PC-3 (cell line): ENCODE data around the gene ANKRD29. TPM values are rescaled to one million over a fixed set of nuclear protein-coding genes. Genes with fewer than 3 reads are reported as not detected.

Source experiments
- ATAC-seq: fragments of 200-7000 bp; cut with Tn5 transposase; 2 replicates; pipeline ENCODE4 v1.9.1; 2020; ENCODE audit warnings: mild to moderate bottlenecking, moderate library complexity
- BruUV-seq: library from RNA; stranded (reverse); fragments of 400-500 nt; replicated peaks from 2 replicates; lab custom pipeline; 2021; lab: Mats Ljungman, UMichigan
- CTCF ChIA-PET: fragments of 300-600 bp; sonication (Branson Sonifier 250); formaldehyde crosslinking; loops from one replicate; lab custom pipeline; 2022; ENCODE audit warnings: antibody characterized with exemption; lab: Charles Lee
- POLR2A ChIA-PET: fragments of 300-600 bp; sonication (Branson Sonifier 250); formaldehyde crosslinking; loops from one replicate; lab custom pipeline; 2022; ENCODE audit warnings: antibody characterized with exemption; ENCODE audit not compliant: unreplicated experiment; lab: Charles Lee
- DNase-seq: peaks from one replicate; pipeline ENCODE4 v3.0.0-alpha.2; 2015
- H2AFZ ChIP-seq: fragments of 300-600 bp; sonication (generic); 2 replicates; pipeline ENCODE4 v1.6.0; 2016; ENCODE audit warnings: antibody characterized with exemption, low read length
- H3F3A ChIP-seq: fragments of 300-600 bp; sonication (generic); one replicate; pipeline ENCODE4 v1.6.0; 2017; ENCODE audit warnings: antibody characterized with exemption, low read length, control low read depth, mild to moderate bottlenecking; ENCODE audit not compliant: unreplicated experiment
- H3K27ac ChIP-seq: fragments of 300-600 bp; sonication (generic); 2 replicates; pipeline ENCODE4 v1.5.1; 2016; ENCODE audit warnings: mild to moderate bottlenecking, low read length
- H3K27me3 ChIP-seq: fragments of 300-600 bp; sonication (generic); 2 replicates; pipeline ENCODE4 v1.6.1; 2016; ENCODE audit warnings: low read length, mixed read lengths
- H3K36me3 ChIP-seq: fragments of 300-600 bp; sonication (generic); 2 replicates; pipeline ENCODE4 v1.6.1; 2016; ENCODE audit warnings: low read depth, mixed run types, low read length, mixed read lengths
- H3K4me1 ChIP-seq: fragments of 300-600 bp; sonication (generic); 2 replicates; pipeline ENCODE4 v1.5.1; 2016; ENCODE audit warnings: low read length; ENCODE audit not compliant: insufficient read depth
- H3K4me2 ChIP-seq: fragments of 300-600 bp; sonication (generic); 2 replicates; pipeline ENCODE4 v1.6.0; 2016; ENCODE audit warnings: low read length
- H3K4me3 ChIP-seq: fragments of 300-600 bp; sonication (generic); 2 replicates; pipeline ENCODE4 v1.5.1; 2016; ENCODE audit warnings: mild to moderate bottlenecking, low read length, mixed read lengths
- H3K79me2 ChIP-seq: fragments of 300-600 bp; sonication (generic); 2 replicates; pipeline ENCODE4 v1.6.1; 2017; ENCODE audit warnings: low read length, mixed read lengths
- H3K9ac ChIP-seq: fragments of 300-600 bp; sonication (generic); 2 replicates; pipeline ENCODE4 v1.6.0; 2016; ENCODE audit warnings: mild to moderate bottlenecking, low read length
- H3K9me2 ChIP-seq: fragments of 300-600 bp; sonication (generic); replicated peaks from 2 replicates; pipeline ENCODE4 v1.6.1; 2016; ENCODE audit warnings: mixed run types, low read length, mixed read lengths
- H3K9me3 ChIP-seq: fragments of 300-600 bp; sonication (generic); 2 replicates; pipeline ENCODE4 v1.6.1; 2016; ENCODE audit warnings: low read length, mixed read lengths
- H4K20me1 ChIP-seq: fragments of 300-600 bp; sonication (generic); 2 replicates; pipeline ENCODE4 v1.6.1; 2016; ENCODE audit warnings: low read length, mixed read lengths
- EZH2 ChIP-seq: fragments of 300-600 bp; sonication (generic); IDR thresholded peaks from one replicate; pipeline ENCODE4 v1.6.1; 2017; ENCODE audit warnings: antibody characterized with exemption, mild to moderate bottlenecking, low read length; ENCODE audit not compliant: unreplicated experiment
- EZH2phosphoT487 ChIP-seq: fragments of 300-600 bp; sonication (generic); IDR thresholded peaks from 2 replicates; pipeline ENCODE4 v1.6.1; 2018; ENCODE audit warnings: mild to moderate bottlenecking, antibody characterized with exemption, low read length, borderline replicate concordance
- intact Hi-C: fragments of 100-400 bp; cut with micrococcal nuclease; formaldehyde crosslinking; loops from 2 replicates; pipeline ENCODE4 v1.9.0; 2023
- total RNA-seq: library from RNA; depleted of rRNA; stranded (reverse); fragments of >200 nt; gene quantifications from 2 replicates; pipeline ENCODE4 v1.2.3, GENCODE V29; 2014
- TF ChIP-seq, protein P1 (sequence below): fragments of 300-600 bp; sonication (generic); conservative IDR thresholded peaks from 2 replicates; pipeline ENCODE4 v1.5.1; 2017; ENCODE audit warnings: antibody characterized with exemption, low read depth, mild to moderate bottlenecking, low read length

Gene ANKRD29
- total RNA-seq, 1 experiment from 2014 or later = 31.0 TPM

DNA sequence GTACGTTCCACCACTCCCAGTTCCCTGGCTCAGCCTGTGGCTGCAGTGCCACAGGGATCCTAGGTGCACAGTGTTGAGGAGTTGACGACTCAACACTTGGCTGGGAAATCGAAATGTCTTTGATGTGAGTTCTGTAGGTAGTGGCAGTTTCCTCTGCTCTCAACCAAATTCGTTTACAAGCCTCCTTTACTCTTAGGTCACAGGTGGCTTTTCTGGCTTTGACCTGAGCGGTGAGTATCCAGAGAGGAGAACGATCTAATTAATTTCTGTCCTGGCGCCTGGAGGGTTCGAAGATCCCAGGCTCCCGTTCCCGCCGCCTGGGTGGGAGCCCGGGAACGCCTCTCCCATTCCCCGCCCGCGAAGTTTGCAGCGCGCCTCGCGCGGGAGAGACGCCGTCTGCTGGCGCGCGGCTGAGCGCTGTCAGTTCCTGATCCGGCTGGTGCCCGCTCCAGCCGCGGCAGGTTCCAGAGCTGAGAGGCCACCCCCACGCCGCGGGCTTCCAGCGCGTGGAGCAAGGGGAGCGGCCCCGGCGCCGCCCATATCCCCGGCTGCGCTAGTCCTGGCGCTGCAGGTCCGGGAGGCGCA lies 26.4 kb upstream of the ANKRD29 start, which contains the start of gene LAMA3:
Gene LAMA3 (plus strand): TSS at position 423 of the 585 bp plus-strand sequence. CDS start 231 bp downstream, outside the sequence.
- H3K9me3 ChIP-seq = no peaks in the 10 kb centered on the region
- peaks cover 64% of the 10 kb centered on the region for H3K79me2 ChIP-seq
- ChIA-PET CTCF (no interaction called here), POLR2A (no interaction called here)
- DNase-seq (peak; percentile 81), ATAC-seq (peak; percentile 67)
- intact Hi-C loops = loop anchor here (1.0 kb wide), 1 partner anchor 62 kb away; no protein-coding TSS in a partner anchor
- H4K20me1 ChIP-seq = peaks cover 3% of the 10 kb centered on the region; the same call in 1 of the 2 replicates
- TF ChIP-seq, protein P1, sequence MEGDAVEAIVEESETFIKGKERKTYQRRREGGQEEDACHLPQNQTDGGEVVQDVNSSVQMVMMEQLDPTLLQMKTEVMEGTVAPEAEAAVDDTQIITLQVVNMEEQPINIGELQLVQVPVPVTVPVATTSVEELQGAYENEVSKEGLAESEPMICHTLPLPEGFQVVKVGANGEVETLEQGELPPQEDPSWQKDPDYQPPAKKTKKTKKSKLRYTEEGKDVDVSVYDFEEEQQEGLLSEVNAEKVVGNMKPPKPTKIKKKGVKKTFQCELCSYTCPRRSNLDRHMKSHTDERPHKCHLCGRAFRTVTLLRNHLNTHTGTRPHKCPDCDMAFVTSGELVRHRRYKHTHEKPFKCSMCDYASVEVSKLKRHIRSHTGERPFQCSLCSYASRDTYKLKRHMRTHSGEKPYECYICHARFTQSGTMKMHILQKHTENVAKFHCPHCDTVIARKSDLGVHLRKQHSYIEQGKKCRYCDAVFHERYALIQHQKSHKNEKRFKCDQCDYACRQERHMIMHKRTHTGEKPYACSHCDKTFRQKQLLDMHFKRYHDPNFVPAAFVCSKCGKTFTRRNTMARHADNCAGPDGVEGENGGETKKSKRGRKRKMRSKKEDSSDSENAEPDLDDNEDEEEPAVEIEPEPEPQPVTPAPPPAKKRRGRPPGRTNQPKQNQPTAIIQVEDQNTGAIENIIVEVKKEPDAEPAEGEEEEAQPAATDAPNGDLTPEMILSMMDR = no peak; the same call in 1 of the 2 replicates
- no peak for TF ChIP-seq EZH2phosphoT487
- no peak for TF ChIP-seq EZH2
- H3K9me2 ChIP-seq = no peaks in the 10 kb centered on the region
- H3K27ac ChIP-seq = peak within 1 kb of the TSS; percentile 79
- peak within 1 kb of the TSS; percentile 87 for H3K4me3 ChIP-seq
- peak within 1 kb of the TSS; percentile 96 for H3K9ac ChIP-seq
- peak within 1 kb of the TSS; percentile 89 for H3K4me2 ChIP-seq
- H3K4me1 ChIP-seq = peaks cover 52% of the 10 kb centered on the region
- H2AFZ ChIP-seq = peak within 1 kb of the TSS; percentile 72
- H3K27me3 ChIP-seq = no peaks in the 10 kb centered on the region
- no peaks in the 10 kb centered on the region for H3F3A ChIP-seq
- no peaks in the 10 kb centered on the region for H3K36me3 ChIP-seq
- BruUV-seq = TSS peak; percentile 78

DNA sequence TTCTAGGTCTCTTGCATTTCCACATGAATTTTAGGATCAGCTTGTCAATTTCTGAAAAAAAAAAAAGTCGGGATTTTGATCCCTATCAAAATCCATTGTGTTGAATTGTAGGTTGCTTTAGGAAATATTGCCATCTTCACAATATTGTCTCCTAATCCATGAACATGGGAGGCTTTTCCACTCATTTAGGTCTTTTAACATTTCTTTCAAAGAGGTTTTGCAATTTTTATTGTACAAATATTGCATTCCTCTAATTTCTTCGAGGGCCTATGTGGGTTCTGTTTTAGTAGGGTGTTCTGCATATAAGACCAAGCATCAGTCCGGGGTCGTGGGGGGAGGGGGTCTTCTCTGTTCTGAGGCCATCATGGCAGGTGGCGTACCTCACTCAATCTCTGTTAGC lies 25.8 kb upstream of the ANKRD29 start:
- no peak for DNase-seq
- Histone ChIP-seq H3K9me3 (no peaks in the 10 kb centered on the region), H3K4me2 (peak overlapping the region; percentile 89), H3F3A (no peaks in the 10 kb centered on the region), H3K4me1 (peaks cover 52% of the 10 kb centered on the region), H4K20me1 (peaks cover 3% of the 10 kb centered on the region; the same call in 1 of the 2 replicates), H2AFZ (peak overlapping the region; percentile 72), H3K79me2 (peaks cover 58% of the 10 kb centered on the region), H3K36me3 (no peaks in the 10 kb centered on the region), H3K9ac (peak overlapping the region; percentile 96), H3K9me2 (no peaks in the 10 kb centered on the region), H3K27me3 (no peaks in the 10 kb centered on the region), H3K27ac (peak overlapping the region; percentile 79), H3K4me3 (peak overlapping the region; percentile 87)
- intact Hi-C loops = no loop called here
- BruUV-seq = no TSS peak
- no peak for ATAC-seq
- CTCF ChIA-PET = no interaction called here
- TF ChIP-seq EZH2phosphoT487 (no peak), EZH2 (no peak)
- TF ChIP-seq, protein P1 = no peak
- POLR2A ChIA-PET = interaction anchor here (0.6 kb wide), 1 partner anchor 62 kb away, joined by 3 read pairs; no protein-coding TSS in a partner anchor
